Ishikawa (cell line): ENCODE results near the gene RAD51C.

Source experiments
- NFIC ChIP-seq: IDR thresholded peaks from 2 replicates; pipeline ENCODE4 v1.6.1; 2012
- REST ChIP-seq: IDR thresholded peaks from 2 replicates; pipeline ENCODE4 v1.6.1; 2012; ENCODE audit warnings: low read depth, mild to moderate bottlenecking
- TAF1 ChIP-seq: IDR thresholded peaks from 2 replicates; pipeline ENCODE4 v1.6.1; 2012; ENCODE audit warnings: low read depth, mild to moderate bottlenecking
- YY1 ChIP-seq: IDR thresholded peaks from 2 replicates; pipeline ENCODE4 v1.6.1; 2012; ENCODE audit warnings: low read depth
- TF ChIP-seq, protein P1 (sequence below): IDR thresholded peaks from 2 replicates; pipeline ENCODE4 v1.6.1; 2012

DNA sequence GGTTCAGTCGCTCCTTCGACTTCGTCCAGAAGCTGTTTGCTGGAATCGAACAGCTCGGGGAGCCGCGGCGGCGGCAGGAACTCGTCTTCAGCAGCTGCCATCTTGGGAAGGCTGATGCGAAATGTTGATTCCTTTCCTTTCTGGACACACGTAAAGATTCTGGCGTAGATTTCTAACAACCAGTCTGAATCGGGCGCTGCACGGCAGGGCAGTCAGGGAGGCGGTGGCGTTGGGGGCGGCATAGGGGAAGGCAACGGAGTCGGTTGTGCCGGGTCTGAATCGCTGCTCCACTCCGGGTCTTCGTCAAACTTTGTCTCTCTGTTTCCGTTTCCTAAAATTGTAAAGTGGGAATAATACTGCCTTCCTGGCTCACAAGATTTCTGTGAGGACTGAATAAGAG lies 30.9 kb upstream of the RAD51C start:
- TF ChIP-seq, protein P1, sequence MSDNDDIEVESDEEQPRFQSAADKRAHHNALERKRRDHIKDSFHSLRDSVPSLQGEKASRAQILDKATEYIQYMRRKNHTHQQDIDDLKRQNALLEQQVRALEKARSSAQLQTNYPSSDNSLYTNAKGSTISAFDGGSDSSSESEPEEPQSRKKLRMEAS, result no peak
- TF ChIP-seq REST (no peak), NFIC (no peak), YY1 (no peak), TAF1 (no peak)
